Glutamatergic neuron (in vitro differentiated cells): Measurements from ENCODE around the gene KCTD19. TPM values are rescaled to one million over a fixed set of nuclear protein-coding genes. Genes with fewer than 3 reads are reported as not detected.

ENCODE experiments used
- DNase-seq: peaks from one replicate; pipeline ENCODE4 v3.0.0; 2022
- H3K27ac Mint-ChIP-seq: one replicate; pipeline ENCODE4 v1.8.0; 2020; ENCODE audit warnings: mild to moderate bottlenecking, mixed read lengths, inconsistent platforms; ENCODE audit not compliant: unreplicated experiment
- H3K27me3 Mint-ChIP-seq: one replicate; pipeline ENCODE4 v1.8.0; 2020; ENCODE audit warnings: mild to moderate bottlenecking, moderate library complexity, mixed read lengths, inconsistent platforms; ENCODE audit not compliant: unreplicated experiment
- H3K36me3 Mint-ChIP-seq: one replicate; pipeline ENCODE4 v1.8.0; 2020; ENCODE audit warnings: mild to moderate bottlenecking, mixed read lengths, inconsistent platforms; ENCODE audit not compliant: unreplicated experiment
- H3K4me1 Mint-ChIP-seq: one replicate; pipeline ENCODE4 v1.8.0; 2020; ENCODE audit warnings: mild to moderate bottlenecking, low read depth, mixed read lengths, inconsistent platforms; ENCODE audit not compliant: unreplicated experiment
- H3K4me3 Mint-ChIP-seq: one replicate; pipeline ENCODE4 v1.8.0; 2020; ENCODE audit warnings: mild to moderate bottlenecking, mixed read lengths, inconsistent platforms; ENCODE audit not compliant: unreplicated experiment
- H3K9me3 Mint-ChIP-seq: one replicate; pipeline ENCODE4 v1.8.0; 2020; ENCODE audit warnings: mild to moderate bottlenecking, moderate library complexity, mixed read lengths, inconsistent platforms; ENCODE audit not compliant: unreplicated experiment
- CTCF ChIP-seq: fragments of 200-600 bp; sonication (generic); IDR thresholded peaks from one replicate; pipeline ENCODE4 v1.5.0; 2021; ENCODE audit not compliant: partially characterized antibody, unreplicated experiment
- total RNA-seq: library from RNA; stranded (reverse); fragmentation: NEBNext Ultra II Directional; extraction: Animal tissue kit (Norgen Biotek cat#: 25700); gene quantifications from one replicate; pipeline ENCODE4 v1.2.1, GENCODE V29; 2021; ENCODE audit not compliant: unreplicated experiment

Gene KCTD19
- total RNA-seq, 1 donor from 2014 or later, result 1.0 TPM

DNA sequence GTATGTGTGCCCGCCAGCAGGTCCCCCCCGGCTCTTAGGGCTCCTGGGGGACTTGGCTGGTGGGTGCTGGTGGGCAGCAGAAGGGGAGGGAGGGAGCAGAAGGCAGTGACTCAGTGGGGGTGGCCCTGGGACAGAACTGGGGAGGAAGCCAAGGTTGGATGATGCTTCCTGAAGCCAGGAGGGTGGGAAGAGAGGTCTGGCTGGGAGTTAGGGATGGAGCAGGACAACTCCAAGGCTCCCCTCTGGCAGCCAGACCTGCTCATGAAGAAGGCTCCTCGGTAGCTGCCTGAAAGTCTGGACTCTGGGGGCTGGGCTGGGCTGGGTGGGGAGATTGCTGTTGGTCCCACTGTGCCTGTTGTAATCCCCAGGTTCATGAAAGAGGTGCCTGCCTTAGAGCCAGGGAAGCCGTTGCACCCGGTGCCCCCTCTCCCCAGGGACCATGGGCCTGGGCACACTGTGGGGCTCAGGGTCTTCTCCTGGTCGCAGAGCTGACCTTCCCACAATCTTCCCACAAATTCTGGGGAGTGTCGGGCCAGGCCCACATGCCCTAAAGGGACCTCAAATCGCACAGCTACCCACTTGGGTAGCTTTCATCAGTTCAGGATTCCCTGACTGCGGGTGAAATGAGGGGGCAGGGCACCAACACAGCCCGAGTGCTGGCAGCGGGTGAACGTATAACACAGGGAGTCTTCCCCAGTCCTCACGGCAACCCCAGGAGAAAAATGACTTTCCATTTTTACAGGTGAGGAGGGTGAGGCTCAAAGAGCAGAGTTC, 48.4 kb downstream of the KCTD19 start:
- Mint-ChIP-seq H3K27me3 (peaks cover 4% of the 10 kb centered on the region), H3K27ac (no peak overlapping the region), H3K9me3 (peaks cover 6% of the 10 kb centered on the region), H3K36me3 (peaks cover 5% of the 10 kb centered on the region), H3K4me1 (no peaks in the 10 kb centered on the region), H3K4me3 (peak overlapping the region; percentile 49)
- TF ChIP-seq CTCF, result no peak
- no peak for DNase-seq

DNA sequence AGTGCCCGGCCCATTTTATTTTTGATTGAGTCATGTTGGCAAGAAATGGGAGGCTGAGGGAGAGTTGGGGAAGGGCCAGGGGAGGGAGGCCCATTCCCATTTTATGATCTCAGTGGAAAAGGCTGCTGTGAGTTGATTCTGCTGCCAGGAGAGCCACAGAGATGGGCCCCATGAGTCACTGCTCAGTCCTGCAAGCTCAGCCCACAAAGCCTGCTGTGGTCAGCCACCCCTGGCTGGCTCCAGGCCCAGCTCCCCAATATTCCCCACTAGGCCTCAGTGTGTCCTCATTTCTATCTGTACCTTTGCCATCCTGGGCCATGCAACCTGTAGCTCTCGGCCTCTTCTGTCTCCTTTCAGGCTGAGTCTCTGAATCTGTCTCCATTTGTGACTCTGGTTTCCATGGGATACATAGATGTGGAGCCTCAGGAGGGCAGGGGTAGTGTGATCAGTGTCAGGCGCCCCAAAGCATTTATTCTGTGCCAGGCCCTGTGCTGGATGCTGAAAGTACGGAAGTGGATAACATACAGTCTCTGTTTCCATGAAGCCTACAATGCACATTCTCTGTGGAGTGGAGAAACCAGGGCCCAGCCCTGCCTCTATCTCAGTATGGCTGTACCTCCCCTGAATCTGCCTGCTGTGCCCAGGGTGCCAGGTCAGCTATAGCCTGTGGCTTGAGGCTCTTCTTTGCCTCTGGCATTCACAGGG, 49.1 kb downstream of the KCTD19 start:
- H3K27me3 Mint-ChIP-seq, result no peaks in the 10 kb centered on the region

DNA sequence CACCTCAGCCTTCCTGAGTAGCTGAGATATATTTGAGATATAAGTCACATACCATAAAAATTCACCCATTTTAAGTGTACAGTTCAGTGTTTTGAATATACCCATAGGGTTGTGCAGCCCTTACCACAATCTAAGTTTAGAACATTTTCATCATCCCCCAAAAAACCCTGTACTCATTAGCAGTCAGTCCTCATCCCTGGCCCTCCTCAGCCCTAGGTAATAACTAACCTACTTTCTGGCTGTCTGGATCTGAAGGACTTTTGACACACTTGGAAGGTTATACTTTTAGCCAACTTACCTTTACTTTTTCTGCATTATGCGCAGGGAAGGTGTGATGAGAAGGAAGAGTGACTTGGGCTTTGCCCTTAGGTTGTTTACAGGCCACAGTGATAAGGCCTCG, 51.2 kb downstream of the KCTD19 start:
- Mint-ChIP-seq H3K4me1 (no peaks in the 10 kb centered on the region), H3K27ac (no peak overlapping the region), H3K36me3 (no peaks in the 10 kb centered on the region), H3K4me3 (no peak overlapping the region), H3K9me3 (peaks cover 5% of the 10 kb centered on the region), H3K27me3 (no peaks in the 10 kb centered on the region)
- TF ChIP-seq CTCF, result no peak
- no peak for DNase-seq

More for the DNA sequence above, 49.1 kb downstream of the KCTD19 start:
- H3K27ac Mint-ChIP-seq, result no peak overlapping the region
- no peaks in the 10 kb centered on the region for H3K4me1 Mint-ChIP-seq
- peaks cover 5% of the 10 kb centered on the region for H3K9me3 Mint-ChIP-seq
- H3K36me3 Mint-ChIP-seq, result no peaks in the 10 kb centered on the region
- DNase-seq, result no peak
- no peak overlapping the region for H3K4me3 Mint-ChIP-seq
- TF ChIP-seq CTCF, result no peak

GRCh38 chr16:67271446-67271845, 55.1 kb downstream of the KCTD19 start:
- TF ChIP-seq CTCF, result no peak
- H3K27ac Mint-ChIP-seq, result no peak overlapping the region
- H3K36me3 Mint-ChIP-seq, result no peaks in the 10 kb centered on the region
- peaks cover 3% of the 10 kb centered on the region for H3K9me3 Mint-ChIP-seq
- no peaks in the 10 kb centered on the region for H3K4me1 Mint-ChIP-seq
- H3K4me3 Mint-ChIP-seq, result no peak overlapping the region
- no peak for DNase-seq
- no peaks in the 10 kb centered on the region for H3K27me3 Mint-ChIP-seq

GRCh38 chr16:67270931-67271338, 55.6 kb downstream of the KCTD19 start:
- Mint-ChIP-seq H3K27ac (no peak overlapping the region), H3K27me3 (no peaks in the 10 kb centered on the region), H3K4me3 (no peak overlapping the region), H3K4me1 (no peaks in the 10 kb centered on the region), H3K36me3 (no peaks in the 10 kb centered on the region), H3K9me3 (no peaks in the 10 kb centered on the region)
- DNase-seq, result no peak
- TF ChIP-seq CTCF, result no peak
